Kidney (tissue), 14 donors: ENCODE data around the gene FBXO36. TPM values are rescaled to one million over a fixed set of nuclear protein-coding genes. Genes with fewer than 3 reads are reported as not detected.

Experiments
- DNase-seq, 5 donors: peaks; one replicate each; pipeline ENCODE4 v3.0.0-alpha.2; 2013 to 2020
- FAIRE-seq: peaks from 2 replicates; lab custom pipeline; 2012; peaks lifted over from hg19 to GRCh38; lab: Jason Lieb, UNC
- H3K27ac ChIP-seq, 2 donors: one replicate each; pipeline ENCODE4 v1.7.0; 2013; ENCODE audit warnings: low read depth in 2 of 2, low read length in 2 of 2, inconsistent platforms in 1 of 2
- H3K27me3 ChIP-seq: one replicate; pipeline ENCODE4 v1.7.1; 2013; ENCODE audit warnings: low read length, inconsistent platforms; ENCODE audit not compliant: control insufficient read depth, insufficient read depth
- H3K36me3 ChIP-seq, 3 donors: one replicate each; pipeline versions ENCODE4 v1.7.0 to v1.7.1; 2013; ENCODE audit warnings: low read length in 3 of 3, control low read depth in 1 of 3, inconsistent platforms in 1 of 3; ENCODE audit not compliant: insufficient read depth in 3 of 3, control insufficient read depth in 2 of 3
- H3K4me1 ChIP-seq, 3 donors: one replicate each; pipeline versions ENCODE4 v1.7.0 to v1.7.1; 2013; ENCODE audit warnings: low read length in 3 of 3, inconsistent platforms in 1 of 3, low read depth in 1 of 3; ENCODE audit not compliant: control insufficient read depth in 2 of 3, insufficient read depth in 2 of 3
- H3K4me3 ChIP-seq, 3 donors: one replicate each; pipeline versions ENCODE4 v1.7.0 to v1.8.1; 2013; ENCODE audit warnings: low read length in 3 of 3, control low read depth in 1 of 3, inconsistent platforms in 1 of 3
- H3K9ac ChIP-seq, 3 donors: one replicate each; pipeline versions ENCODE4 v1.7.0 to v1.7.1; 2013; ENCODE audit warnings: low read length in 3 of 3, control low read depth in 1 of 3, inconsistent platforms in 1 of 3
- H3K9me3 ChIP-seq, 3 donors: one replicate each; pipeline versions ENCODE4 v1.7.0 to v1.7.1; 2013; ENCODE audit warnings: low read length in 3 of 3, control low read depth in 1 of 3, inconsistent platforms in 1 of 3; ENCODE audit not compliant: control insufficient read depth in 2 of 3, insufficient read depth in 1 of 3
- CTCF ChIP-seq: IDR thresholded peaks from 3 replicates; pipeline ENCODE4 v1.5.1; 2012; ENCODE audit warnings: mild to moderate bottlenecking, moderate library complexity, borderline replicate concordance; ENCODE audit not compliant: insufficient read depth; ENCODE audit errors: extremely low read depth
- intact Hi-C: fragments of 100-400 bp; cut with DNase I; formaldehyde crosslinking; loops from one replicate; pipeline ENCODE4 v1.11.1; 2022
- polyA plus RNA-seq: library from polyadenylated mRNA; stranded (reverse); fragments of 350-450 nt; fragmentation: Illumina TruSeq; extraction: RNeasy Lipid Tissue Mini Kit (QIAGEN cat#74804); gene quantifications from one replicate; pipeline ENCODE4 v1.2.3, GENCODE V29; 2014; ENCODE audit warnings: low read depth, low replicate concordance; ENCODE audit not compliant: insufficient read depth
- total RNA-seq: library from RNA; stranded (reverse); fragmentation: NEBNext Ultra II Directional; extraction: Animal tissue kit (Norgen Biotek cat#: 25700); gene quantifications from one replicate; pipeline ENCODE4 v1.2.1, GENCODE V29; 2021
- donor health status: control.
- donor health status: control.
- donor health status: control.
- donor health status: control.
- donor health status: control.
- donor health status: DM: yes; HTN: yes; CAD: no.
- donor health status: Normal renal cell carcinoma (clear cell type).

The FBXO36 gene
- total and polyA plus RNA-seq, 2 donors from 2014 or later = 3.8 to 5.4 TPM

GRCh38 chr2:230012267-230012884 lies 90.1 kb downstream of the FBXO36 start:
- DNase-seq (no peak), FAIRE-seq (no peak)
- H3K9ac ChIP-seq = no peak overlapping the region
- H3K27me3 ChIP-seq = no peaks in the 10 kb centered on the region
- H3K9me3 ChIP-seq = no peaks in the 10 kb centered on the region
- no peaks in the 10 kb centered on the region for H3K4me1 ChIP-seq
- H3K27ac ChIP-seq = no peak overlapping the region
- H3K36me3 ChIP-seq = no peaks in the 10 kb centered on the region
- no peak overlapping the region for H3K4me3 ChIP-seq
- intact Hi-C loops = loop anchor here (10.0 kb wide), 1 partner anchor 142 kb away; no protein-coding TSS in a partner anchor
- no peak for TF ChIP-seq CTCF

GRCh38 chr2:230016844-230017243 lies 94.5 kb downstream of the FBXO36 start:
- DNase-seq = no peak
- H3K27ac ChIP-seq = no peak overlapping the region
- no peaks in the 10 kb centered on the region for H3K27me3 ChIP-seq
- no peaks in the 10 kb centered on the region for H3K4me1 ChIP-seq
- H3K9me3 ChIP-seq = no peaks in the 10 kb centered on the region
- FAIRE-seq = no peak
- no peak overlapping the region for H3K4me3 ChIP-seq
- TF ChIP-seq CTCF = no peak
- H3K36me3 ChIP-seq = no peaks in the 10 kb centered on the region
- intact Hi-C loops = loop anchor here (10.0 kb wide), 1 partner anchor 138 kb away; no protein-coding TSS in a partner anchor
- no peak overlapping the region for H3K9ac ChIP-seq

GRCh38 chr2:230018153-230018552 lies 95.8 kb downstream of the FBXO36 start:
- no peak for TF ChIP-seq CTCF
- intact Hi-C loops = loop anchor here (10.0 kb wide), 1 partner anchor 137 kb away; no protein-coding TSS in a partner anchor
- DNase-seq (no peak), FAIRE-seq (no peak)
- Histone ChIP-seq H3K27me3 (no peaks in the 10 kb centered on the region), H3K27ac (no peak overlapping the region), H3K9ac (no peak overlapping the region), H3K9me3 (no peaks in the 10 kb centered on the region), H3K4me3 (no peak overlapping the region), H3K36me3 (no peaks in the 10 kb centered on the region), H3K4me1 (no peaks in the 10 kb centered on the region)
